Neural cell (in vitro differentiated cells): ENCODE measurements around the gene TJP1. TPM values are rescaled to one million over a fixed set of nuclear protein-coding genes. Genes with fewer than 3 reads are reported as not detected.

Source experiments
- H2AFZ ChIP-seq: fragments of 200-600, 300-800 bp; sonication (generic), shearing (Covaris generic); 2 replicates; pipeline ENCODE4 v1.6.0; 2014; ENCODE audit warnings: low read depth, mild to moderate bottlenecking, antibody characterized with exemption, low read length, moderate library complexity
- H3F3A ChIP-seq: fragments of 200-600 bp; shearing (Covaris generic); 2 replicates; pipeline ENCODE4 v1.6.1; 2016; ENCODE audit warnings: mild to moderate bottlenecking, moderate library complexity, mixed read lengths, antibody characterized with exemption, low read length; ENCODE audit not compliant: insufficient read depth, poor library complexity, severe bottlenecking
- H3K27ac ChIP-seq: fragments of 200-600, 300-800 bp; sonication (generic), shearing (Covaris generic); 2 replicates; pipeline ENCODE4 v1.5.1; 2014; ENCODE audit warnings: mild to moderate bottlenecking, low read length, moderate library complexity
- H3K27me3 ChIP-seq: fragments of 300-800, 200-600 bp; sonication (generic), shearing (Covaris generic); 2 replicates; pipeline ENCODE4 v1.6.0; 2014; ENCODE audit warnings: mild to moderate bottlenecking, low read depth, low read length, moderate library complexity; ENCODE audit not compliant: insufficient read depth
- H3K36me3 ChIP-seq: fragments of 300-800, 200-600 bp; sonication (generic), shearing (Covaris generic); 2 replicates; pipeline ENCODE4 v1.5.1; 2014; ENCODE audit warnings: mild to moderate bottlenecking, antibody characterized with exemption, low read length, moderate library complexity; ENCODE audit not compliant: insufficient read depth
- H3K4me2 ChIP-seq: fragments of 300-800, 200-600 bp; sonication (generic), shearing (Covaris generic); 2 replicates; pipeline ENCODE4 v1.6.0; 2014; ENCODE audit warnings: mild to moderate bottlenecking, low read length
- H3K4me3 ChIP-seq: fragments of 300-800, 200-600 bp; sonication (generic), shearing (Covaris generic); 2 replicates; pipeline ENCODE4 v1.5.1; 2014; ENCODE audit warnings: mild to moderate bottlenecking, low read length, moderate library complexity
- H3K79me2 ChIP-seq: fragments of 200-600 bp; shearing (Covaris generic); replicated peaks from 2 replicates; pipeline ENCODE4 v1.6.0; 2014; ENCODE audit warnings: mild to moderate bottlenecking, low read length, moderate library complexity; ENCODE audit not compliant: insufficient read depth
- H3K9ac ChIP-seq: fragments of 300-800, 200-600 bp; sonication (generic), shearing (Covaris generic); 2 replicates; pipeline ENCODE4 v1.6.1; 2016; ENCODE audit warnings: mild to moderate bottlenecking, low read length, mixed read lengths
- H3K9me2 ChIP-seq: fragments of 200-600 bp; shearing (Covaris generic); 2 replicates; pipeline ENCODE4 v1.6.1; 2016; ENCODE audit warnings: mild to moderate bottlenecking, low read length, mixed read lengths; ENCODE audit not compliant: insufficient read depth
- H3K9me3 ChIP-seq: fragments of 200-600, 300-800 bp; sonication (generic), shearing (Covaris generic); 2 replicates; pipeline ENCODE4 v1.6.1; 2016; ENCODE audit warnings: mild to moderate bottlenecking, mixed run types, low read length, moderate library complexity, mixed read lengths
- H4K20me1 ChIP-seq: fragments of 200-600 bp; shearing (Covaris generic); 2 replicates; pipeline ENCODE4 v1.6.1; 2016; ENCODE audit warnings: mild to moderate bottlenecking, mixed run types; ENCODE audit not compliant: insufficient read depth
- EP300 ChIP-seq: fragments of 450-650 bp; conservative IDR thresholded peaks from 2 replicates; pipeline ENCODE4 v1.6.1; 2014; ENCODE audit warnings: antibody characterized with exemption, mild to moderate bottlenecking, moderate library complexity; ENCODE audit not compliant: poor library complexity, severe bottlenecking
- EZH2 ChIP-seq: fragments of 200-600, 300-800 bp; shearing (Covaris generic), sonication (generic); IDR thresholded peaks from 2 replicates; pipeline ENCODE4 v1.6.1; 2014; ENCODE audit warnings: antibody characterized with exemption, low read length, borderline replicate concordance, mild to moderate bottlenecking; ENCODE audit not compliant: insufficient read depth, poor library complexity, severe bottlenecking
- MXI1 ChIP-seq: fragments of 450-650 bp; conservative IDR thresholded peaks from 2 replicates; pipeline ENCODE4 v1.6.1; 2014; ENCODE audit warnings: antibody characterized with exemption, mild to moderate bottlenecking; ENCODE audit not compliant: poor library complexity, severe bottlenecking
- POLR2AphosphoS5 ChIP-seq: IDR thresholded peaks from 2 replicates; pipeline ENCODE4 v1.6.1; 2012
- RAD21 ChIP-seq: fragments of 450-650 bp; conservative IDR thresholded peaks from 2 replicates; pipeline ENCODE4 v1.6.1; 2014; ENCODE audit warnings: antibody characterized with exemption, mild to moderate bottlenecking, moderate library complexity
- SMC3 ChIP-seq: fragments of 450-650 bp; conservative IDR thresholded peaks from 2 replicates; pipeline ENCODE4 v1.6.1; 2014; ENCODE audit warnings: antibody characterized with exemption, mild to moderate bottlenecking, moderate library complexity; ENCODE audit not compliant: poor library complexity
- TAF1 ChIP-seq: IDR thresholded peaks from 2 replicates; pipeline ENCODE4 v1.6.1; 2012; ENCODE audit warnings: low read depth
- polyA plus RNA-seq: library from polyadenylated mRNA; depleted of rRNA; stranded (reverse); fragments of >200 nt; gene quantifications from 2 replicates; pipeline ENCODE4 v1.2.3, GENCODE V29; 2014
- TF ChIP-seq, protein P1 (sequence below): IDR thresholded peaks from 2 replicates; pipeline ENCODE4 v1.6.1; 2012; ENCODE audit warnings: borderline replicate concordance
- TF ChIP-seq, protein P2 (sequence below): fragments of 450-650 bp; IDR thresholded peaks from 2 replicates; pipeline ENCODE4 v1.5.1; 2014; ENCODE audit warnings: antibody characterized with exemption, mild to moderate bottlenecking, moderate library complexity; ENCODE audit not compliant: poor library complexity, severe bottlenecking

Gene TJP1
- polyA plus RNA-seq, 1 donor from 2014 or later, result 6.2 TPM

DNA sequence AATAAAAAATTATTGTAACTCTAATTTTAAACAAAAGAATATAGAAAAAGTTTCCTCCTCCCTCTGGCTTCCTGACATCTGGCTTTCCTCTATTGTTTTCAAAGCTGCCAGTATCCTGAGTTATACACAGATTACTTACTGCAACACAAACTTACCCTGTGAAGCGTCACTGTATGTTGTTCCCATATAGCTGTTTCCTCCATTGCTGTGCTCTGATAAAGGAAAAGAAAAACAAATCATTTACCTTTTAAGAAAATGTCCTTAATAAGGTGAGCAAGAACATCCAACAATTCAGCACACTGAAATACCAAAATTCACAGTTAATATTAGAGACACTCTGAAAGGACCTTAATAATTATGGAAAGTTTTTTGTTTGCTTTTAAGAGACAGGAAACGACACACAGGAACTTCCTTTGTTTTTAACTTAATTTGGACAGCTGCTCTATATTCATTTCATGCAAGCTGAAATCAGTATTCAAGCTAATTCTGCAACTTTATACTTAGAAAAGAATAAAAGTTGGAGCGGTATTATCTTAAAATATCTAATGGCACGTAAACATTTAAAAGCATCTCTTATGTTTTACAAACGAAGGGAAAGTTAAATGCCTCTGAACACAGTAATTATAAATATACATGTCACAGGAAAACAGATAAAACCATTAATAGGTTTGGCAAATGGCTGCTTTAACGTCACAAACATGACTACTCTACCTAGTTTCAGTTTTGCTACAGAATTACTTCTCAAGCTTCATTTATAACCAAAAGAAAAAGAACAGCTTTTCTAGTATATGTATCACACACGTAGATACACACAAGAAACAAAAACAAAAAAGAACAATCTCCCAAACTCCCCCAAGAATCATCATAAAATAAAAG lies 21.5 kb downstream of the TJP1 start:
- Histone ChIP-seq H3F3A (no peaks in the 10 kb centered on the region), H4K20me1 (no peaks in the 10 kb centered on the region), H3K9me2 (no peaks in the 10 kb centered on the region), H3K9me3 (no peaks in the 10 kb centered on the region), H3K9ac (no peak overlapping the region), H3K4me2 (no peak overlapping the region), H3K4me3 (no peak overlapping the region), H3K79me2 (peaks cover 54% of the 10 kb centered on the region), H2AFZ (no peak overlapping the region), H3K27ac (no peak overlapping the region), H3K27me3 (no peaks in the 10 kb centered on the region), H3K36me3 (no peaks in the 10 kb centered on the region)
- TF ChIP-seq RAD21 (no peak), EP300 (no peak), TAF1 (no peak), SMC3 (no peak), EZH2 (no peak)
- TF ChIP-seq, protein P1, sequence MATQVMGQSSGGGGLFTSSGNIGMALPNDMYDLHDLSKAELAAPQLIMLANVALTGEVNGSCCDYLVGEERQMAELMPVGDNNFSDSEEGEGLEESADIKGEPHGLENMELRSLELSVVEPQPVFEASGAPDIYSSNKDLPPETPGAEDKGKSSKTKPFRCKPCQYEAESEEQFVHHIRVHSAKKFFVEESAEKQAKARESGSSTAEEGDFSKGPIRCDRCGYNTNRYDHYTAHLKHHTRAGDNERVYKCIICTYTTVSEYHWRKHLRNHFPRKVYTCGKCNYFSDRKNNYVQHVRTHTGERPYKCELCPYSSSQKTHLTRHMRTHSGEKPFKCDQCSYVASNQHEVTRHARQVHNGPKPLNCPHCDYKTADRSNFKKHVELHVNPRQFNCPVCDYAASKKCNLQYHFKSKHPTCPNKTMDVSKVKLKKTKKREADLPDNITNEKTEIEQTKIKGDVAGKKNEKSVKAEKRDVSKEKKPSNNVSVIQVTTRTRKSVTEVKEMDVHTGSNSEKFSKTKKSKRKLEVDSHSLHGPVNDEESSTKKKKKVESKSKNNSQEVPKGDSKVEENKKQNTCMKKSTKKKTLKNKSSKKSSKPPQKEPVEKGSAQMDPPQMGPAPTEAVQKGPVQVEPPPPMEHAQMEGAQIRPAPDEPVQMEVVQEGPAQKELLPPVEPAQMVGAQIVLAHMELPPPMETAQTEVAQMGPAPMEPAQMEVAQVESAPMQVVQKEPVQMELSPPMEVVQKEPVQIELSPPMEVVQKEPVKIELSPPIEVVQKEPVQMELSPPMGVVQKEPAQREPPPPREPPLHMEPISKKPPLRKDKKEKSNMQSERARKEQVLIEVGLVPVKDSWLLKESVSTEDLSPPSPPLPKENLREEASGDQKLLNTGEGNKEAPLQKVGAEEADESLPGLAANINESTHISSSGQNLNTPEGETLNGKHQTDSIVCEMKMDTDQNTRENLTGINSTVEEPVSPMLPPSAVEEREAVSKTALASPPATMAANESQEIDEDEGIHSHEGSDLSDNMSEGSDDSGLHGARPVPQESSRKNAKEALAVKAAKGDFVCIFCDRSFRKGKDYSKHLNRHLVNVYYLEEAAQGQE, result no peak

DNA sequence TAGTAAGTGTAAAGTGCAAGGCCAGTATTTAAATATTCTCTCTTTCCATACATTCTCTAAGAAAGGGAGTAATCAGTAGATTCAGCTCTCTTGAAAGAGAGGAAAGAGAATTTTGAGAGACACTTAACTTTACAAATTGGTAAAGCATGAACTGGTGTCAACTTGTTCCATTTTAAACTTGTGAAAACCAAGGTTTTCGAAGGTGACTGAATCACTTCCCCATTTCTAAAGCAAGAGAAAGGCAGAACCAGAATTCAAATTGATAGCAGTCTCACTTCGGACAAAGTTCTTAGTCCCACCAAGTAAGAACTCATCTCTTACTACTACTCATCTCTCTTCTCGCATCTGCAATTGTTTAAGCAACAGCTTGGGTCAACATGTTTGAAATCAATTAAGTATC lies 22.4 kb downstream of the TJP1 start:
- Histone ChIP-seq H4K20me1 (no peaks in the 10 kb centered on the region), H3K9ac (no peak overlapping the region), H3K9me3 (no peaks in the 10 kb centered on the region), H3K27me3 (no peaks in the 10 kb centered on the region), H3K4me3 (no peak overlapping the region), H3K4me2 (no peak overlapping the region), H3K9me2 (no peaks in the 10 kb centered on the region), H3F3A (no peaks in the 10 kb centered on the region), H2AFZ (no peak overlapping the region), H3K36me3 (no peaks in the 10 kb centered on the region), H3K27ac (no peak overlapping the region), H3K79me2 (peaks cover 52% of the 10 kb centered on the region)
- TF ChIP-seq EP300 (no peak), MXI1 (no peak), SMC3 (no peak), TAF1 (no peak), POLR2AphosphoS5 (no peak), EZH2 (no peak), RAD21 (no peak)
- TF ChIP-seq, protein P2, sequence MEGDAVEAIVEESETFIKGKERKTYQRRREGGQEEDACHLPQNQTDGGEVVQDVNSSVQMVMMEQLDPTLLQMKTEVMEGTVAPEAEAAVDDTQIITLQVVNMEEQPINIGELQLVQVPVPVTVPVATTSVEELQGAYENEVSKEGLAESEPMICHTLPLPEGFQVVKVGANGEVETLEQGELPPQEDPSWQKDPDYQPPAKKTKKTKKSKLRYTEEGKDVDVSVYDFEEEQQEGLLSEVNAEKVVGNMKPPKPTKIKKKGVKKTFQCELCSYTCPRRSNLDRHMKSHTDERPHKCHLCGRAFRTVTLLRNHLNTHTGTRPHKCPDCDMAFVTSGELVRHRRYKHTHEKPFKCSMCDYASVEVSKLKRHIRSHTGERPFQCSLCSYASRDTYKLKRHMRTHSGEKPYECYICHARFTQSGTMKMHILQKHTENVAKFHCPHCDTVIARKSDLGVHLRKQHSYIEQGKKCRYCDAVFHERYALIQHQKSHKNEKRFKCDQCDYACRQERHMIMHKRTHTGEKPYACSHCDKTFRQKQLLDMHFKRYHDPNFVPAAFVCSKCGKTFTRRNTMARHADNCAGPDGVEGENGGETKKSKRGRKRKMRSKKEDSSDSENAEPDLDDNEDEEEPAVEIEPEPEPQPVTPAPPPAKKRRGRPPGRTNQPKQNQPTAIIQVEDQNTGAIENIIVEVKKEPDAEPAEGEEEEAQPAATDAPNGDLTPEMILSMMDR, result no peak
- TF ChIP-seq, protein P1, result no peak
